IPS-11a (cell line): Measurements from ENCODE around the gene MUC4.
"Not testable (repeated sequence)": the region's sequence is repeated elsewhere in the genome, so short reads cannot be mapped to it uniquely, and the experiment has no call there.

ENCODE experiments used
- H3K4me3 ChIP-seq: one replicate; pipeline ENCODE4 v1.5.1; 2013; ENCODE audit warnings: low read depth, low read length, control low read depth

MUC4 gene

GRCh38 chr3:195788711-195789581 is 22.8 kb downstream of the MUC4 start:
- H3K4me3 ChIP-seq = no peak overlapping the region

- H3K4me3 ChIP-seq = not testable (repeated sequence)
These were observed 25.8 kb downstream of the MUC4 start for GRCh38 chr3:195785781-195786405.

GRCh38 chr3:195784031-195784430 is 27.7 kb downstream of the MUC4 start:
- not testable (repeated sequence) for H3K4me3 ChIP-seq

GRCh38 chr3:195781236-195781635 is 30.5 kb downstream of the MUC4 start:
- not testable (repeated sequence) for H3K4me3 ChIP-seq

DNA sequence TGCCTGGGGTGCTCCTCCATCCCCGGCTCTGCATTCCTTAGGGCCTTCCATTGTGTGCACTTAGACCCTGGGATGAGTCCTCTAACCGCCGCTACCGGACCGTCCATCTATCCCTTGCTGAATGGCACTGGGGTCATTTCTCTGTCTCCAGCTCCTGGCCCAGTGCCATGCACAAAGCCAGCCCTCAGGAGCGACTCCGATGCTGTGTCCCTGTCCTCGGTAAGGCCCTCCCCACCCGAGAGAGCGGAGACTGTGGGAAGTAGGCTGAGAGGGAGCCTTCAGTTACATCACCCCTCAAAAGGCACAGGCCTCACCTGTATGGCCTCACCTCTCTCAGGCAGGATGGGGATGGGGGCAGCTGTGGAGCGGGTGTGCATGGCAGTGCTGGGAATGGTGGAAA is 33.8 kb downstream of the MUC4 start:
- no peak overlapping the region for H3K4me3 ChIP-seq

DNA sequence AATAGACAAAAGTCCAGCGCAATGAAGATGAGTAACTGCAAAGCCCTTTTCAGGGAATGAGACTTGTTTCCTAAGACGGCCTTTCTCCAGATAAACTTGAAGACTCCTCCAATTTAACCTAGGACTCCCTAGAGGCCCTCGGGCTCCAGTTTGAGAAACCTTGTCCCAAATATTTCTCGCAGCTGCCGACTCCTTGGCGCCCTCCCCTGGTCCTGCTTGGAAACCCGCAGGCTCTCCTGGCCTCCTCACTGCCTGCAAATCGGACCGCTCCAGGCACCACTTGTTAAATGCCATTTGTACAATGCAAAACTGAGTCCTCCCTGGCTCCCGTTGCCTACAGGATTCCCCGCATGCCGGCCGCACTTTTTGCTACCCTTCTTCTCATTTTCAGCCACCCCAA is 36.8 kb downstream of the MUC4 start:
- no peak overlapping the region for H3K4me3 ChIP-seq

DNA sequence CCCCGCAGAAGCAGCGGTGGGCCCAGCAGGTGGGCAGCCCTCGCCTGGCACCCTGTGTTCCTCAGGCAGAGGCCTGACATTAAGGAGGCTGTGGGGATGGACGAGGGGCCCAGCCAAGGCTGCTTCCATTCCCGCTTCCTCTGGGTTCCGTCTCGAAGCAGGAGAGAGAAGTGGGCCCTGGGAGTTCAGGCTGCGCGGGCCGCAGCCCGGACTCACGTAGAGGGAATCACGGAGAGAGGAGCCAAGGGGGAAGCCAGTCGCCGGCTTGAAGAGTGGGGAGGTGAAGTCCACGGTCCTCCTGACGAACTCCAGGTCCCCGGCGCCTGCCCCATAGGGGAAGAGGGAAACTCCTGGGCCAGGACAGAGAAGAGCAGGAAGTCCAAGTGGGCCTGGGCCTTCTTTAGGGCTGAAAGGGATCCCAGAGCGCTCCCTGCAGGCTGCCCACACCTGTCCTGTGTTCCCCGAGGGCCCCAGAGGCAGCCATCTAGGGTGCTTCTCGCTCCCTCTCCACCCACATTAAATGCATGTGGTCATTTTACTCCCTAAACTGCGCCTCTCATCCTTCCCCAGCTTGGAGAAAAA is 37.7 kb downstream of the MUC4 start:
- H3K4me3 ChIP-seq = no peak overlapping the region

DNA sequence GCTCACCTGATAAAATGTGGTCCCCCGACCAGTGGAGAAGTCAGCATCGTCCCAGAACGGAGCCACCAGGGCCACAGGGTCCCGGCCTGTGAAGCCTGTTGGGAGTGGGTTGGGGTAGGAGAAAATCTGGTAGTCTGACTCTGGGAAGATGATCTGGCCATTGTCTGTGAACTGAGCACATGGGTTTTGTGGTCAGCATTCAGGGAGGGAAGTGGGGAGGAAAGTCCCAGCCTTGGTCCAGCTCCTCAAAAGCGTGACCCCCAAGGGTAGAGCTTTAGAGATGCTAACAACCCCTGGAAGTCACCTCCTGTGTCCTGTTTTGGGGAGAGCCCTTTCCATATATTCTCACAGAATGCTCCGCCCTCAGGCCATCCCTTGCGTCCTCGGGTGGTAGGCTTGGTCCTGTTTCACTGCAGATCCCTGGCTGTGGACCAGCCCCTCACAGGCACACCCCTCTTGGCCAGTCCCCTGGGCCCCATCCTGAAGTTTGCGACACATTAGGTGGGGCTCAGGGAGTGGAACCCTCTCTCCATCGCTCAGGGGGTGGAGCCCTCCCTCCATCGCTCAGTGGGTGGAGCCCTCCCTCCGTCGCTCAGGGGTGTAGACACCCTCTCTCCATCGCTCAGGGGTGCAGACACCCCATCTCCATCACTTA is 40.0 kb downstream of the MUC4 start:
- H3K4me3 ChIP-seq = no peak overlapping the region

GRCh38 chr3:195770841-195771645 is 40.7 kb downstream of the MUC4 start:
- not testable (repeated sequence) for H3K4me3 ChIP-seq

GRCh38 chr3:195770081-195770840 is 41.5 kb downstream of the MUC4 start:
- H3K4me3 ChIP-seq = no peak overlapping the region

DNA sequence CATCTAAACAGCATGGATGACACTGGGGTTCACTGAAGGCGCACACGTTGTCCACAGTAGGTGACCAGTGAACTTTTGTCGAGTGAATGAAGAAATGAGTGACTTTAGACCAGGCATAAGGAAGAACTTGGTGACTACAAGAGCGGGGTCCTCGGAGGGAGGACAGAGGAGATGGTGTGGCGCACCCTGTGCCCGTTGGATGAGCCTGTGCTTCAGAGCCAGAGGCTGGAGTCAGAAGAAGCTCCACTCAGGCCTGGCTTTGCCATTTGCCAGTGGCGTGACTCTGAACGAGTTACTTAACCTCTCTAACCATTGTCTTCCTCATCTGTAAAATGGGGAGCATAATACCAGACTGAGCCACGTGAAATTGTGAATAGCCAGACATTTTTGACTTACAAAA is 42.2 kb downstream of the MUC4 start:
- H3K4me3 ChIP-seq = no peak overlapping the region

GRCh38 chr3:195768831-195769303 is 42.9 kb downstream of the MUC4 start:
- H3K4me3 ChIP-seq = no peak overlapping the region

DNA sequence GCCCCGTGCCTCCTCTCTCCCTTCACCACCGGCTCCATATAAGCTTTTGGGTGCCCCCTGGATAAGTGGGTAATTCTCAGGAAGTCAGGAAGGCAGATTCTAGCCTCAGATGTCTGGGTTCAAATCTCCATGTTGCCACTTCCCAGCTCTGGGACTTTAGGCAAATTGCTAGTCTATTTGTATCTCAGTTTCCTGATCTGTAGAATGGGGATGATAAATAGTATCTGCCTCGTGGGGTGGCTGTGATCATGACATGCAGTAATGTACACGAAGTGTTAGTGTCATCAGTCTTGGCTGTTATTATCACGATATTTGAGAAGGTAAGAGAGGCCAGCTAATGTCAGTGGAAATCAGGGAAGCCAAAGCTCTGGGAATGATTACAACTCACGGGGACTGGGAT is 43.3 kb downstream of the MUC4 start:
- H3K4me3 ChIP-seq = no peak overlapping the region

GRCh38 chr3:195767792-195768191 is 43.9 kb downstream of the MUC4 start:
- no peak overlapping the region for H3K4me3 ChIP-seq

DNA sequence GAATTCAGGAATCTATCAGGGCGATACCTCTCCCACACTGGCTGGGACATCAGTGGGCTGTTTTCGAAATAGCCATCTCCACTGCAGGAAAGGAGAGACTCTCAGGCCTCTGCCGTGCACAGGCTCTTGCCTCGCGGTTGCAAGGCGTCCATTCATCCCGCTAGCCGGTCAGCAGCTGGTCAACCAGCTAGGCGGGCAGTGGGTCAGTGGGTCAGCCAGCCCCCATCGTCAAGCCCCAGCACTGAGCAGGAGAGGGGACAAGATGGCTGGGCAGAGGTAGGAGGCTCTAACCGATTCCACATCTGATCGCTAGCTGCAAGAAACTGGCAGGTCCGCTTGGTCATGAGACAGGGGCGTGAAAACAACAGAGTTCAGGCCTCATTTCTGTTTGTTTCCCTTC is 45.1 kb downstream of the MUC4 start:
- no peak overlapping the region for H3K4me3 ChIP-seq

GRCh38 chr3:195764961-195765706 is 46.6 kb downstream of the MUC4 start:
- no peak overlapping the region for H3K4me3 ChIP-seq

DNA sequence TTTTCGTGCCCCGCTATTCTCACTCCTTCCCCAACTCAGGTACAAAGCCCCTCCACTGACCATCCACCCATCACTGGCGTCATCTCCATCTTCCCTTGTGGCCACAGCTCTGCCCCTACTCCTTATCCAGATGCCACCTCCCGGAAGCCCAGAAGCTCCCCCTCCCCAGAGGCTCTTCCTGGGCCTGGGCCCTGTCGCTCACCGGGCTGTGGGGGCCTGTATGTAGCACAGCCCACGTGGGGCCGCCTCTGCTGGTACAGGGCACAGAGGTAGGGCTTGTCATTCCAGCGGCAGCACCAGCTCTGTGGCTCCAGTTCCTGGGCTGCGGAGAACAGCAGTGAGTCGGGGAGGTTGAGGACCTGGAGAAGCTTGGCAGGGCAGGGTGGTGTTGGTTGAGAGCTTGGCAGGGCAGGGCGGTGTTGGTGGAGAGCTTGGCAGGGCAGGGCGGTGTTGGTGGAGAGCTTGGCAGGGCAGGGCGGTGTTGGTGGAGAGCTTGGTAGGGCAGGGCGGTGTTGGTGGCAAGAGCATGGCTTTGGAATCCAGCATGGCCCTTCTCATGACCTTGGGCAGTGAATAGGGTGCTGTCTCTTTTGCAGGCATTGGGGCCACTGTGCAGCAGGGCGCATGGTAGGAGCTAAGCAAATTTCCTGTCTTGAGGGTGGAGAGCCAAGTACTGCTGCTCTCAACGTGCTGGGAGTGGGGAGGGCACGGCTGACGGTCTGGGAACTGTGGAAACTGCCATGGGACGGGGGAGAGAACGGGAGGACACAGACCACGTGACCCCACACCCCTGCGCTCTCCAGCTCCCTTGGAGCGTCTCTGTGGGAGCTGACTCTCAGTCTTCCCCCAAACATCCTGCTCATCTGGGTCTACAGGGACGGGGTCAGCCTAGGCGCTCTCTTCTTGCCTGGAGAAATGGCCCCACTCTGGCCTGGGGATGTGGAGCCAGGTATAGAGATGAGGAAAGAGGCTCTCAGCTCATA is 47.6 kb downstream of the MUC4 start:
- H3K4me3 ChIP-seq = no peak overlapping the region
